ENCODE results near the gene E2F4.

DNA sequence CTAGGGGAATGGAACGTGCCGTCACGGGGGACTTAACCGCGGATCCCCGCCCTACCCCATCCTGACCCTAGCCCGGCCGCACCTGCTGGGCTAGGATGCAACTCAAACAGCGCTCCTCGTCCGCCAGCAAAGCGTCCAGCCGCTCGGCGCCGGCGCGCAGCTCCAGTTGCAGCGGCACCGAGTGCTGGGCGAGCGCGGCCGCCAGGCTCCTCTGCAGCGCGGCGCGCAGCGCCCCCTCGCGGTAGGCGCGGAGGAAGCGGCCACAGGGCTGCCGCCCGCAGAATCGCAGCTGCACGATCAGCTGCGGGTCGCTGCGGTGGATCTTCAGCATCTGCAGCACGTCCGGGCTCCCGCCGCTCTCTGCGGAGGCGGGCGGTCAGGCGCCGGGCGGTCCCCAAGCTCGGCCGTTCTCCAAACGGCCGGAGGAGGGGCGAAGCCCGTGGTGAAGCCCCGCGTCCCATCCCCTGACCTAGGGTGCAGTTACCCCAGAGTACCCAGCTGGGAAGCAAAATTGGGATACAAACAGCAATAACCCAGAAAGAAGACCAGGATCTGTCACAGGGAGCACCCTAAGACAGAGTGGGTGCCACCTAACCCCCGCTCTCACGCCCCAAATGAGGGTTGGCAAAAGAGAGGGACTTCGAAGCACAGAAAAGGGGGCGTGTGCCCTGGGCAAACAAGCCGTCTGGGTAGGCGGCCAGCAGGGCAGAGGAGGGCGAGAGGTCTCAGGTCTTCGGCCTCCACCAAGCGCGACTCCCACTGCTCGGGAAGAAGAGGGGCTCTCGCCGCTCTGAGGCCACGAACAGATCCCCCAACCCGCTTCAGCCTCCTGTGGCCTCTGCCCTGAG is 36.4 kb upstream of the E2F4 start:
- TF ChIP-seq CTCF (optimal IDR thresholded peaks at IDR 0.05 in 1 of 3, IDR thresholded peaks at IDR 0.05 in 1 of 3, conservative IDR thresholded peaks at IDR 0.05 in 1 of 3; ENCODE audit: extremely low read depth in 1 of 3, insufficient read depth in 2 of 3, low read length in 3 of 3) (peak; percentile 65 to 93 (median 89)), EZH2 (IDR thresholded peaks at IDR 0.05; ENCODE audit: low read length) (no peak)
